Calu3 (cell line): Measurements from ENCODE around the gene RAG2. TPM values are rescaled to one million over a fixed set of nuclear protein-coding genes. Genes with fewer than 3 reads are reported as not detected.

ENCODE experiments used
- BruUV-seq: library from RNA; stranded (reverse); fragments of 400-500 nt; replicated peaks from 2 replicates; lab custom pipeline; 2021; lab: Mats Ljungman, UMichigan
- CTCF ChIA-PET: fragments of 300-600 bp; sonication (Branson Sonifier 250); formaldehyde crosslinking; loops from one replicate; lab custom pipeline; 2022; ENCODE audit warnings: antibody characterized with exemption; lab: Charles Lee
- DNase-seq: peaks from one replicate; pipeline ENCODE4 v3.0.0; 2022
- H3K27ac Mint-ChIP-seq: one replicate; pipeline ENCODE4 v1.8.0; 2022; ENCODE audit warnings: mixed read lengths; ENCODE audit not compliant: unreplicated experiment
- H3K27me3 Mint-ChIP-seq: one replicate; pipeline ENCODE4 v1.8.0; 2022; ENCODE audit warnings: mixed read lengths; ENCODE audit not compliant: unreplicated experiment
- H3K36me3 Mint-ChIP-seq: one replicate; pipeline ENCODE4 v1.8.0; 2022; ENCODE audit warnings: mild to moderate bottlenecking, moderate library complexity, mixed read lengths; ENCODE audit not compliant: insufficient read depth, unreplicated experiment
- H3K4me1 Mint-ChIP-seq: one replicate; pipeline ENCODE4 v1.8.0; 2022; ENCODE audit warnings: mild to moderate bottlenecking, low read depth, mixed read lengths; ENCODE audit not compliant: unreplicated experiment
- H3K4me3 Mint-ChIP-seq: one replicate; pipeline ENCODE4 v1.8.0; 2022; ENCODE audit warnings: mild to moderate bottlenecking, low read depth, moderate library complexity, mixed read lengths; ENCODE audit not compliant: unreplicated experiment
- H3K9me3 Mint-ChIP-seq: one replicate; pipeline ENCODE4 v1.8.0; 2022; ENCODE audit warnings: low read depth, mixed read lengths; ENCODE audit not compliant: unreplicated experiment
- intact Hi-C: fragments of 100-400 bp; cut with micrococcal nuclease; formaldehyde crosslinking; loops from one replicate; pipeline ENCODE4 v1.10.0; 2022; ENCODE audit not compliant: unreplicated experiment
- total RNA-seq: library from RNA; stranded (reverse); gene quantifications from 2 replicates; pipeline ENCODE4 v1.2.3, GENCODE V29; 2022
- TF ChIP-seq, protein P1 (sequence below): fragments of 200-600 bp; IDR thresholded peaks from one replicate; pipeline ENCODE4 v1.8.0; 2022; ENCODE audit warnings: antibody characterized with exemption; ENCODE audit not compliant: unreplicated experiment

Gene RAG2
- total RNA-seq, 1 experiment from 2014 or later: not detected

DNA sequence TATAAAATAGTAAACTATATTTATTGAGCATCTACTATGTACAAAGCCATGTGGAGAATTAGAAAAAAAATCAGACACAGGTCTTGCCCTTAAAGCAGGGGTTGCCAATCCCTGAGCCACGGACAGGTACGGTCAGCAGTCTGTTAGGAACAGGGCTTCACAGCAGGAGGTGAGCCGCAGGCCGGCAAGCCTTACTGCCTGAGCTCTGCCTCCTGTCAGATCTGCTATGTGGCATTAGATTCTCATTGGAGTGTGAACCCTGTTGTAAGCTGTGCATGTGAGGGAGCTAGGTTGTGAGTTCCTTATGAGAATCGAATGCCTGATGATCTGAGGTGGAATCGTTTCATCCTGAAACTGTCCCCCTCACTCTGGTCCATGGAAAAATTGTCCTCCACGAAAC is 2.1 kb upstream of the RAG2 start:
- TF ChIP-seq, protein P1, sequence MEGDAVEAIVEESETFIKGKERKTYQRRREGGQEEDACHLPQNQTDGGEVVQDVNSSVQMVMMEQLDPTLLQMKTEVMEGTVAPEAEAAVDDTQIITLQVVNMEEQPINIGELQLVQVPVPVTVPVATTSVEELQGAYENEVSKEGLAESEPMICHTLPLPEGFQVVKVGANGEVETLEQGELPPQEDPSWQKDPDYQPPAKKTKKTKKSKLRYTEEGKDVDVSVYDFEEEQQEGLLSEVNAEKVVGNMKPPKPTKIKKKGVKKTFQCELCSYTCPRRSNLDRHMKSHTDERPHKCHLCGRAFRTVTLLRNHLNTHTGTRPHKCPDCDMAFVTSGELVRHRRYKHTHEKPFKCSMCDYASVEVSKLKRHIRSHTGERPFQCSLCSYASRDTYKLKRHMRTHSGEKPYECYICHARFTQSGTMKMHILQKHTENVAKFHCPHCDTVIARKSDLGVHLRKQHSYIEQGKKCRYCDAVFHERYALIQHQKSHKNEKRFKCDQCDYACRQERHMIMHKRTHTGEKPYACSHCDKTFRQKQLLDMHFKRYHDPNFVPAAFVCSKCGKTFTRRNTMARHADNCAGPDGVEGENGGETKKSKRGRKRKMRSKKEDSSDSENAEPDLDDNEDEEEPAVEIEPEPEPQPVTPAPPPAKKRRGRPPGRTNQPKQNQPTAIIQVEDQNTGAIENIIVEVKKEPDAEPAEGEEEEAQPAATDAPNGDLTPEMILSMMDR: no peak
- no TSS peak for BruUV-seq
- Mint-ChIP-seq H3K4me1 (no peaks in the 10 kb centered on the region), H3K36me3 (no peaks in the 10 kb centered on the region), H3K4me3 (no peak overlapping the region), H3K27ac (no peak overlapping the region), H3K9me3 (no peaks in the 10 kb centered on the region), H3K27me3 (no peaks in the 10 kb centered on the region)
- CTCF ChIA-PET: no interaction called here
- intact Hi-C loops: no loop called here
- no peak for DNase-seq

DNA sequence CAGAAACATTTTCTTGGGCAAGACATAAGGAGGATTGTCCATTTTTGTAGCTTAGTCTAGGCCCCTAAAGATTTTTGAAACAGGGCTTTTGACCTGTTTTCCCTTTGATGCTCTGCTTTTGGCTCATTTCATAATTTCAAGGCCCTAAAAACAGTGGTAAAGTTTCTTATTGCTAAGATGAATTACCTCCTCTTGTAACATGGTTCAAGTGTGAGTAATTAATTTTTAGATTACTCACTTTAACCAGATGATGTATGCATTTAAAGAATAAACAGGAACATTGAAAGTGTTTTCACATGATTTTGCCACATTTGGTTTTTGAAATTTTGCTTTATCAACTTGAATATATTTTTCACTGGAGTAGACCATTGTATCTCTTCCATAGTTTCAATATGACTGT is 1.2 kb downstream of the RAG2 start:
- TF ChIP-seq, protein P1: no peak
- peaks cover 4% of the 10 kb centered on the region for H3K9me3 Mint-ChIP-seq
- no TSS peak for BruUV-seq
- DNase-seq: no peak
- no peak overlapping the region for H3K27ac Mint-ChIP-seq
- H3K4me3 Mint-ChIP-seq: no peak overlapping the region
- no peaks in the 10 kb centered on the region for H3K4me1 Mint-ChIP-seq
- intact Hi-C loops: no loop called here
- peaks cover 16% of the 10 kb centered on the region for H3K27me3 Mint-ChIP-seq
- peaks cover 8% of the 10 kb centered on the region for H3K36me3 Mint-ChIP-seq
- CTCF ChIA-PET: no interaction called here

DNA sequence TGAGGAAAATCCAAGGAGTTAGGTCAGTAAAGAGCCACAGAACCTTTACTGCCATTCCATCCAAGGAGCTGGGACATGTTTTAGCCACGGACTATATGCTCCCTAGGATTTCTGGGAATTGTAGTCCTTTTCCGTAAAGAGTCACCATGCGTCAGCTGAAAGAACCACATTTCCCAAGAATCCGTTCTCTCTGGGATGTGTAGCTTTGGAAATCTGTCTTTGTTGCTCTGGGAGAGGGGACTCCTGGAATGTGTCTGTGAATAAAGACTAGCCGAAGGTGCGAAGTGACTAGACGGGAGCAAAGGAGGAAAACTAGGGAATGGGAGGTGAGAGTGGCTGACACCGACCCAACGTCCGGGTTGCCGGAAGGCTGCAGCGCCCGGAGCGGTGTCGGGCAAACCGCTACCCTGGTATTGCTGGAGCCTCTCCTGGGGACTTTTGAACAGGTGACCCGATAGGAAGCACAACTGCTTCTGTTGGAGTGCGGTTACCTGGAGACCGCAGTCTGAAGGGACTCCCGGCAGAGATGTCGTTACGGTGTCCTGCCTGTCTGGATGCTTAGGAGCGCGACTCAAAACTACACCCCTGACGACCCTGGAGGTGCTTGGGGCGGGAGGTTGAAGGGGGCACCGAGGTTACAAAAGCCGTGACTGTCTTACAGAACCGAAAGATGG is 3.6 kb downstream of the RAG2 start, which contains the start of gene IFTAP:
TSS of gene IFTAP (plus strand) at position 187 of the 674 bp plus-strand sequence. CDS start 15,602 bp downstream, outside the sequence.
- CTCF ChIA-PET: interaction anchor here (1.0 kb wide), 1 partner anchor 30 kb away, joined by 4 read pairs; no protein-coding TSS in a partner anchor
- H3K36me3 Mint-ChIP-seq: peaks cover 8% of the 10 kb centered on the region

DNA sequence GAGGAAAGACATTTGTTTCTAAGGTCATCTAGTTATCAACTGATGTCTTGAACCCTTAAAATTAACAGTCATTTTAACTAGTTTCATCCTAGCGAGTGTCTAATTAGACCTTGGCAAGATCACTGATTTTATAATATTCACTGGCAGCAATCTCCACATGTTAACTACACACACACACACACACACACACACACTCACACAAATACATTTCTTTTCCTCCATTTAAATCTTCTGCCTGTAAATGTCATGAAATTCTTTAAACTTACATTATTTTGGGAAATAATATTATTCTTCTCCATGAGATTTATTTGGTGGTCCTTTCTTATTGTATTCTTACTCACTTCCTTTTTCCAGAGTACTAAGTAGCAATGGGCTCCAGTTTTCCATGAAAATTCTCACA is 6.6 kb downstream of the RAG2 start:
- BruUV-seq: no TSS peak
- DNase-seq: no peak
- peaks cover 67% of the 10 kb centered on the region for H3K27me3 Mint-ChIP-seq

More for the DNA sequence above, 3.6 kb downstream of the RAG2 start, which contains the start of gene IFTAP:
- Mint-ChIP-seq H3K4me3 (peak within 1 kb of the TSS; percentile 96), H3K4me1 (no peaks in the 10 kb centered on the region), H3K27ac (peak within 1 kb of the TSS; percentile 70), H3K9me3 (peaks cover 4% of the 10 kb centered on the region), H3K27me3 (peaks cover 40% of the 10 kb centered on the region)
- TF ChIP-seq, protein P1: no peak
- intact Hi-C loops: no loop called here
- TSS peak; percentile 35 for BruUV-seq
- peak; percentile 53 for DNase-seq

More for the DNA sequence above, 6.6 kb downstream of the RAG2 start:
- CTCF ChIA-PET: no interaction called here
- no peak overlapping the region for H3K4me3 Mint-ChIP-seq
- intact Hi-C loops: no loop called here
- H3K9me3 Mint-ChIP-seq: peaks cover 4% of the 10 kb centered on the region
- TF ChIP-seq, protein P1: no peak
- H3K4me1 Mint-ChIP-seq: no peaks in the 10 kb centered on the region
- no peak overlapping the region for H3K27ac Mint-ChIP-seq
- peaks cover 8% of the 10 kb centered on the region for H3K36me3 Mint-ChIP-seq
